ENCODE measurements around the gene ZNF423. TPM values are rescaled to one million over a fixed set of nuclear protein-coding genes. Genes with fewer than 3 reads are reported as not detected.
A peak's percentile ranks its signal among the peaks of the same experiment; 100 is the strongest.

The ZNF423 gene
- total RNA-seq, 1 donor from 2014 or later, result 49.8 TPM

DNA sequence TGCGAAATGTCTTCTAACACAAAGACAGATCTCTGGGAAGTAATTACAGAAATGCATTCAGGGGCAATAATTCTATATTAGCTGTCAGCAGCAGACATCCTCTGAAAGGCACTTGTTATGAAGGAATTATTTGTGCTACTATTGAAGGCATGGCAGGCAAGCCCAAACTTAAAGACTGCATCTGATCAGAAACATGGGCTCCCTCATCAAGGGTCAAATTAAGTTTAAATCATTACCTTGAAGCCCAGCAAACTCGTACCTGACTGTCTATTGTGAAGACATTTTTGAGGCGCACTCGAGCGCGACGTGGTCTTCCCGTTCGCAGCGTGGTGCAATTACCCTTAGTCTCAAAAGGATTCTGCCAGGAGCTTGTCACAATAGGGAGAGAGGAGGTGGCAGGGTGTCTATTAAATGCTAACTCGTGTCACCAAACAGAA, 110.6 kb downstream of the ZNF423 start:
- no peak for DNase-seq (ENCODE audit: low spot score, unreplicated experiment)
- Mint-ChIP-seq H3K36me3 (ENCODE audit: insufficient read depth) (no peaks in the 10 kb centered on the region), H3K9me3 (ENCODE audit: low read depth) (no peaks in the 10 kb centered on the region), H3K4me1 (ENCODE audit: low read depth) (peaks cover 6% of the 10 kb centered on the region), H3K27me3 (no peaks in the 10 kb centered on the region), H3K27ac (no peak overlapping the region), H3K4me3 (ENCODE audit: low read depth) (no peak overlapping the region)
- TF ChIP-seq, protein P1, sequence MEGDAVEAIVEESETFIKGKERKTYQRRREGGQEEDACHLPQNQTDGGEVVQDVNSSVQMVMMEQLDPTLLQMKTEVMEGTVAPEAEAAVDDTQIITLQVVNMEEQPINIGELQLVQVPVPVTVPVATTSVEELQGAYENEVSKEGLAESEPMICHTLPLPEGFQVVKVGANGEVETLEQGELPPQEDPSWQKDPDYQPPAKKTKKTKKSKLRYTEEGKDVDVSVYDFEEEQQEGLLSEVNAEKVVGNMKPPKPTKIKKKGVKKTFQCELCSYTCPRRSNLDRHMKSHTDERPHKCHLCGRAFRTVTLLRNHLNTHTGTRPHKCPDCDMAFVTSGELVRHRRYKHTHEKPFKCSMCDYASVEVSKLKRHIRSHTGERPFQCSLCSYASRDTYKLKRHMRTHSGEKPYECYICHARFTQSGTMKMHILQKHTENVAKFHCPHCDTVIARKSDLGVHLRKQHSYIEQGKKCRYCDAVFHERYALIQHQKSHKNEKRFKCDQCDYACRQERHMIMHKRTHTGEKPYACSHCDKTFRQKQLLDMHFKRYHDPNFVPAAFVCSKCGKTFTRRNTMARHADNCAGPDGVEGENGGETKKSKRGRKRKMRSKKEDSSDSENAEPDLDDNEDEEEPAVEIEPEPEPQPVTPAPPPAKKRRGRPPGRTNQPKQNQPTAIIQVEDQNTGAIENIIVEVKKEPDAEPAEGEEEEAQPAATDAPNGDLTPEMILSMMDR (IDR thresholded peaks at IDR 0.05; ENCODE audit: unreplicated experiment), result no peak

- Mint-ChIP-seq H3K4me1 (ENCODE audit: low read depth) (peaks cover 6% of the 10 kb centered on the region), H3K9me3 (ENCODE audit: low read depth) (no peaks in the 10 kb centered on the region), H3K27me3 (no peaks in the 10 kb centered on the region), H3K4me3 (ENCODE audit: low read depth) (no peak overlapping the region), H3K27ac (no peak overlapping the region), H3K36me3 (ENCODE audit: insufficient read depth) (no peaks in the 10 kb centered on the region)
- TF ChIP-seq, protein P1 (IDR thresholded peaks at IDR 0.05; ENCODE audit: unreplicated experiment), result no peak
- no peak for DNase-seq (ENCODE audit: low spot score, unreplicated experiment)
Observed at GRCh38 chr16:49744244-49745220, 111.4 kb downstream of the ZNF423 start.

DNA sequence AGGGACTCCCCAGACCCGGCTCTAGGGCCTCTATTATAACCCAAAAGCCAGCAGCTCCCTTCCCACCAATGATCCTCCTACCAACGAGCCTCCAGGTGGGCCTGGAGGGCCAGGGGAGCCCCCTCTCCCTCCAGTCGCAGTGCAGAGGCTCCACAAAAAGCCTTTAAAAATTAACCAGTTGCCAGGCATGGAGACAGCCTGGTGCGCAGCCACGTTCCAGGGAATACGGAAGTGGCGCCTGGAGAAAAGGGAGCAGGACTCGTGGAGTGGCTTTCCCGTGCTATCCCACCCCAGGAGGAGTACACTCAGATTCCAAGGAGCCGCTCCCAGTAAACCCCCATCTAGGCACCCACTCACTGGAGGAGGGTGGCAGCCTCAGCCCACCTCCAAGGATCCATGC, 112.3 kb downstream of the ZNF423 start:
- Mint-ChIP-seq H3K27ac (no peak overlapping the region), H3K4me1 (ENCODE audit: low read depth) (peaks cover 6% of the 10 kb centered on the region), H3K9me3 (ENCODE audit: low read depth) (no peaks in the 10 kb centered on the region), H3K27me3 (no peaks in the 10 kb centered on the region), H3K4me3 (ENCODE audit: low read depth) (no peak overlapping the region), H3K36me3 (ENCODE audit: insufficient read depth) (no peaks in the 10 kb centered on the region)
- TF ChIP-seq, protein P1 (IDR thresholded peaks at IDR 0.05; ENCODE audit: unreplicated experiment), result no peak
- no peak for DNase-seq (ENCODE audit: low spot score, unreplicated experiment)

DNA sequence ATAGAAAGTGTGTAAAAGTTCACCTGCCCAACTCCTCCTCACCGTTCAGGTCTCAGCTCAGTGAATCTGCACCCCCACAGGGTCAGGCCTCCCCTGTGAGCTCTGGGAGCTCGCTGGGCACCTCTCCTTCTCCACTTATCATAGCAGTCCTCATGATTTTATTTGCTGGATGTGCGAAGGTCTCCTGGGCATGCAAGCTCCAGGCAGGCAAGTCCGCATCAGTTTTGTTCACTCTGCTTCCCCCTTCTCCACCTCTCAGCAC, 112.8 kb downstream of the ZNF423 start:
- Mint-ChIP-seq H3K4me3 (ENCODE audit: low read depth) (no peak overlapping the region), H3K36me3 (ENCODE audit: insufficient read depth) (no peaks in the 10 kb centered on the region), H3K9me3 (ENCODE audit: low read depth) (no peaks in the 10 kb centered on the region), H3K27ac (peak overlapping the region; percentile 86), H3K4me1 (ENCODE audit: low read depth) (peaks cover 4% of the 10 kb centered on the region), H3K27me3 (no peaks in the 10 kb centered on the region)
- no peak for DNase-seq (ENCODE audit: low spot score, unreplicated experiment)
- TF ChIP-seq, protein P1 (IDR thresholded peaks at IDR 0.05; ENCODE audit: unreplicated experiment), result no peak

DNA sequence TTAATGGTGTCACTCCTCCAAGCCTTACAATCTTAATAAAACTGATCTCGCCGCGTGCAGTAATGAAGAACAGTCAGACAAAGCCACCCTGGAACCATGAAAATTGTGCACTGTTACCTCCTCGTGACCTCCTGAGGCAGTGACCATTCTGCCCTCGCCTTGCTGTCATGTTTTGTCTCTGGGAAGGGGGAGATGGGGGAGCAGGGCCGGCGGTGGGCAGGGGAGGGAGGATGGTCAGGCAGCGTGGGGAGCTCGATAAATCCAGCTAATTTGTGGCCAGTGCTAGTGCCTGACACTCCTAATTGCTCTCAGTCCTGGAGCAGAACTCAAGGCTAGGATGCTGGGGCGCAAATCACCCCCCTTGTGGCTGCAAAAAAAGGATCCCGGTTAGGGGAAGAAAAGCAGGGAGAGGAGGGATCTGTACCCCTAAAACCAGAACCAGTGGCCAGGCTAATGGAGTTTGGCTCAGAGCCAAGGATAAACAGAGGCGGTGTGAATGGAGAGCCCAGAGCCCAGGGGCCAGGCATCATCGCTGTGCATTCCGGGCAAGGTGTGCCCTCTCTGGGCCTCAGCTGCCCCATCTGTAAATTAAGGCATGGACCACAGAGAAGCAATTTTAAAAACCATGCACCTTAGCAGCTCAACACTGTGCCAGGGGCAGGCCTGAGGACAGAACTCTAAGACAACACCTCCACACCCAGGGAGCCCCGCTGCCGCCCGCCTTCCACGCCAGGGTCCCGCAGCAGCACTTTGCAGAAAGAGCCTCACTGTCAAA, 113.3 kb downstream of the ZNF423 start:
- TF ChIP-seq, protein P1 (IDR thresholded peaks at IDR 0.05; ENCODE audit: unreplicated experiment), result no peak
- Mint-ChIP-seq H3K4me1 (ENCODE audit: low read depth) (peaks cover 4% of the 10 kb centered on the region), H3K4me3 (ENCODE audit: low read depth) (no peak overlapping the region), H3K36me3 (ENCODE audit: insufficient read depth) (no peaks in the 10 kb centered on the region), H3K27ac (peak overlapping the region; percentile 86), H3K27me3 (no peaks in the 10 kb centered on the region), H3K9me3 (ENCODE audit: low read depth) (no peaks in the 10 kb centered on the region)
- no peak for DNase-seq (ENCODE audit: low spot score, unreplicated experiment)
